HCT116 (cell line): ENCODE results near the gene ZBTB7C. TPM values are rescaled to one million over a fixed set of nuclear protein-coding genes. Genes with fewer than 3 reads are reported as not detected.

ENCODE experiments used
- ATAC-seq: fragments of 200-7000 bp; cut with Tn5 transposase; 2 replicates; pipeline ENCODE4 v1.9.1; 2020; ENCODE audit warnings: mild to moderate bottlenecking, moderate library complexity
- BruUV-seq: library from RNA; stranded (reverse); fragments of 400-500 nt; replicated peaks from 2 replicates; lab custom pipeline; 2021; lab: Mats Ljungman, UMichigan
- CTCF ChIA-PET: fragments of 300-600 bp; sonication (Branson Sonifier 250); formaldehyde crosslinking; loops from one replicate; lab custom pipeline; 2021; ENCODE audit warnings: antibody characterized with exemption; lab: Charles Lee
- POLR2A ChIA-PET: fragments of 300-600, 350-600 bp; sonication (Branson Sonifier 250); formaldehyde crosslinking; loops from one replicate; lab custom pipeline; 2021; ENCODE audit warnings: antibody characterized with exemption; lab: Charles Lee
- RAD21 ChIA-PET, 2 experiments: fragments of 300-600 bp; sonication (Branson Sonifier 250); formaldehyde crosslinking; loops; one replicate each; lab custom pipeline; 2023; ENCODE audit warnings: low total read pairs in 2 of 2; ENCODE audit not compliant: uncharacterized antibody in 2 of 2, unreplicated experiment in 2 of 2, low non-redundant PET in 1 of 2; lab: Charles Lee
- DNase-seq: peaks from one replicate; pipeline ENCODE4 v3.0.0-alpha.2; 2010; ENCODE audit warnings: low read depth, low spot score
- H2AFZ ChIP-seq: fragments of 200-600 bp; shearing (Covaris generic), sonication (generic); 2 replicates; pipeline ENCODE4 v1.6.1; 2017; ENCODE audit warnings: low read depth, mixed run types, mixed read lengths, antibody characterized with exemption, low read length; ENCODE audit not compliant: poor library complexity, severe bottlenecking
- H3K27ac ChIP-seq: 2 replicates; pipeline ENCODE4 v1.5.1; 2012; ENCODE audit warnings: low read depth, low read length
- H3K27me3 ChIP-seq: fragments of 200-600 bp; sonication (generic); 2 replicates; pipeline ENCODE4 v1.6.1; 2016; ENCODE audit warnings: mixed run types, low read length, mixed read lengths; ENCODE audit not compliant: insufficient read depth
- H3K36me3 ChIP-seq, 2 experiments: fragments of 200-500 bp in 1 of 2; fragments of 200-600 bp in 1 of 2; sonication (Bioruptor generic) in 1 of 2; sonication (generic) in 1 of 2; 2 replicates each; pipeline versions ENCODE4 v1.5.1 to v1.6.1; 2014 to 2016; ENCODE audit warnings: low read length in 2 of 2, inconsistent platforms in 1 of 2, mixed read lengths in 1 of 2, mixed run types in 1 of 2; ENCODE audit not compliant: insufficient read depth in 2 of 2, control insufficient read depth in 1 of 2
- H3K4me1 ChIP-seq, 2 experiments: fragments of 200-600 bp in 1 of 2; sonication (generic) in 1 of 2; 2 replicates each; pipeline versions ENCODE4 v1.5.1 to v1.6.1; 2012 to 2017; ENCODE audit warnings: low read length in 2 of 2, inconsistent platforms in 1 of 2, mild to moderate bottlenecking in 1 of 2, mixed read lengths in 1 of 2, mixed run types in 1 of 2, moderate library complexity in 1 of 2; ENCODE audit not compliant: insufficient read depth in 2 of 2, control insufficient read depth in 1 of 2
- H3K4me2 ChIP-seq: fragments of 200-600 bp; sonication (generic); 2 replicates; pipeline ENCODE4 v1.6.1; 2017; ENCODE audit warnings: mixed run types, low read length, mixed read lengths
- H3K4me3 ChIP-seq, 2 experiments: fragments of 200-600 bp in 1 of 2; sonication (generic) in 1 of 2; replicated peaks in 1 of 2; 2 replicates each; pipeline ENCODE4 v1.5.1; 2011 to 2016; ENCODE audit warnings: low read length in 2 of 2, control low read depth in 1 of 2, low read depth in 1 of 2, mild to moderate bottlenecking in 1 of 2, mixed read lengths in 1 of 2, mixed run types in 1 of 2
- H3K79me2 ChIP-seq: fragments of 200-600 bp; sonication (generic); 2 replicates; pipeline ENCODE4 v1.6.1; 2017; ENCODE audit warnings: mild to moderate bottlenecking, mixed run types, low read length, moderate library complexity, mixed read lengths; ENCODE audit not compliant: insufficient read depth
- H3K9ac ChIP-seq: fragments of 200-600 bp; sonication (generic); 2 replicates; pipeline ENCODE4 v1.6.1; 2016; ENCODE audit warnings: low read length, mixed read lengths
- H3K9me2 ChIP-seq: fragments of 200-600 bp; sonication (generic), shearing (Covaris generic); 2 replicates; pipeline ENCODE4 v1.6.1; 2017; ENCODE audit warnings: mixed run types, mild to moderate bottlenecking, moderate library complexity; ENCODE audit not compliant: insufficient read depth
- H3K9me3 ChIP-seq, 2 experiments: fragments of 200-500 bp in 1 of 2; fragments of 200-600 bp in 1 of 2; sonication (Bioruptor generic) in 1 of 2; sonication (generic) in 1 of 2; 2 replicates each; pipeline ENCODE4 v1.6.1; 2014 to 2017; ENCODE audit warnings: low read length in 2 of 2, mixed read lengths in 2 of 2, inconsistent platforms in 1 of 2, low read depth in 1 of 2, mild to moderate bottlenecking in 1 of 2, mixed run types in 1 of 2, moderate library complexity in 1 of 2; ENCODE audit not compliant: control insufficient read depth in 1 of 2, insufficient read depth in 1 of 2
- H4K20me1 ChIP-seq: fragments of 200-600 bp; sonication (generic), shearing (Covaris generic); 2 replicates; pipeline ENCODE4 v1.6.1; 2017; ENCODE audit warnings: mixed run types, mild to moderate bottlenecking, moderate library complexity; ENCODE audit not compliant: insufficient read depth
- ELF1 ChIP-seq: IDR thresholded peaks from 2 replicates; pipeline ENCODE4 v1.6.1; 2012; ENCODE audit warnings: low read depth, borderline replicate concordance
- EZH2 ChIP-seq: fragments of 200-600 bp; sonication (generic); IDR thresholded peaks from 2 replicates; pipeline ENCODE4 v1.6.1; 2017; ENCODE audit warnings: antibody characterized with exemption, mixed run types
- EZH2phosphoT487 ChIP-seq: fragments of 200-600 bp; IDR thresholded peaks from 2 replicates; pipeline ENCODE4 v1.6.1; 2018; ENCODE audit warnings: antibody characterized with exemption, borderline replicate concordance
- FOSL1 ChIP-seq: IDR thresholded peaks from 2 replicates; pipeline ENCODE4 v1.6.1; 2012; ENCODE audit warnings: low read depth
- JUND ChIP-seq: IDR thresholded peaks from 2 replicates; pipeline ENCODE4 v1.6.1; 2012
- POLR2A ChIP-seq: IDR thresholded peaks from 2 replicates; pipeline ENCODE4 v1.7.0; 2011; ENCODE audit warnings: borderline replicate concordance; ENCODE audit not compliant: insufficient read depth, insufficient read length; ENCODE audit errors: extremely low read depth
- RAD21 ChIP-seq: IDR thresholded peaks from 2 replicates; pipeline ENCODE4 v1.6.1; 2012; ENCODE audit warnings: low read depth, mild to moderate bottlenecking
- SP1 ChIP-seq: IDR thresholded peaks from 2 replicates; pipeline ENCODE4 v1.6.1; 2012; ENCODE audit warnings: low read depth
- SRF ChIP-seq: IDR thresholded peaks from 2 replicates; pipeline ENCODE4 v1.6.1; 2012; ENCODE audit warnings: low read depth
- TCF7L2 ChIP-seq: IDR thresholded peaks from 2 replicates; pipeline ENCODE4 v1.7.0; 2011; ENCODE audit warnings: borderline replicate concordance, inconsistent platforms; ENCODE audit not compliant: insufficient read depth, insufficient read length; ENCODE audit errors: extremely low read depth
- YY1 ChIP-seq: IDR thresholded peaks from 2 replicates; pipeline ENCODE4 v1.6.1; 2011; ENCODE audit warnings: low read length, low read depth, moderate library complexity, mild to moderate bottlenecking; ENCODE audit not compliant: insufficient replicate concordance; ENCODE audit errors: extremely low read depth
- ZFX ChIP-seq: fragments of 450-650 bp; IDR thresholded peaks from 2 replicates; pipeline ENCODE4 v1.6.1; 2017
- ZNF274 ChIP-seq: fragments of 200-500 bp; sonication (Bioruptor generic); IDR thresholded peaks from 2 replicates; pipeline ENCODE4 v1.6.1; 2014; ENCODE audit warnings: mild to moderate bottlenecking, low read depth, low read length, inconsistent platforms
- intact Hi-C: fragments of 100-400 bp; cut with micrococcal nuclease; formaldehyde crosslinking; loops from 2 replicates; pipeline ENCODE4 v1.10.0; 2022
- total RNA-seq: library from RNA; stranded (reverse); gene quantifications from one replicate; pipeline ENCODE4 v1.2.1, GENCODE V29; 2021; ENCODE audit not compliant: unreplicated experiment
- TF ChIP-seq, protein P1 (sequence below): IDR thresholded peaks from 2 replicates; pipeline ENCODE4 v1.6.1; 2012
- TF ChIP-seq, protein P2 (sequence below): IDR thresholded peaks from 2 replicates; pipeline ENCODE4 v1.6.1; 2012; ENCODE audit warnings: low read depth
- TF ChIP-seq, protein P3 (sequence below): IDR thresholded peaks from 2 replicates; pipeline ENCODE4 v1.6.1; 2011; ENCODE audit warnings: mild to moderate bottlenecking, low read length, moderate library complexity; ENCODE audit not compliant: insufficient replicate concordance; ENCODE audit errors: extremely low read depth

Gene ZBTB7C
- total RNA-seq, 1 experiment from 2014 or later = 0.37 TPM

DNA sequence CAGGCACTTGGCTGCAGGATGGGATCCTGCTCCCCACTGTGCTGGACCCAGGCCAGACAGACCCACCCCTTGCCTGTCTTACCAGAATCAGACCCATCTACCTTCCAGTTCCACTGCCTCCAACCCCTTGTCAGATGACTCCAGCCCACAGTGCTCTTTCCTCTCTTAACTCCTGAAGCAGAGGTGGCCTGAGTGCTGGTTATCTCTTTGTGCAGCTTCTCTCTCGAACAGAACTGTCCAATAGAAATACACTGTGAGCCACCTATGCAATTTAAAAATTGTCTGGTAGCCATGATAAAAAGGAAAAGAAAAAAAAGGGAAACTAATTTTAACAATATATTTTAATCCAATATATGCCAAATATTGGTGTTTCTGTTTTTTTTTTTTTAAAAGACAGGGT lies 318.5 kb downstream of the ZBTB7C start:
- TF ChIP-seq, protein P1, sequence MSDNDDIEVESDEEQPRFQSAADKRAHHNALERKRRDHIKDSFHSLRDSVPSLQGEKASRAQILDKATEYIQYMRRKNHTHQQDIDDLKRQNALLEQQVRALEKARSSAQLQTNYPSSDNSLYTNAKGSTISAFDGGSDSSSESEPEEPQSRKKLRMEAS = no peak
- TF ChIP-seq ZNF274 (no peak), EZH2phosphoT487 (no peak), ZFX (no peak), SP1 (no peak), JUND (no peak), YY1 (no peak), TCF7L2 (no peak), EZH2 (no peak), RAD21 (no peak), POLR2A (no peak), SRF (no peak), FOSL1 (no peak), ELF1 (no peak)
- TF ChIP-seq, protein P2, sequence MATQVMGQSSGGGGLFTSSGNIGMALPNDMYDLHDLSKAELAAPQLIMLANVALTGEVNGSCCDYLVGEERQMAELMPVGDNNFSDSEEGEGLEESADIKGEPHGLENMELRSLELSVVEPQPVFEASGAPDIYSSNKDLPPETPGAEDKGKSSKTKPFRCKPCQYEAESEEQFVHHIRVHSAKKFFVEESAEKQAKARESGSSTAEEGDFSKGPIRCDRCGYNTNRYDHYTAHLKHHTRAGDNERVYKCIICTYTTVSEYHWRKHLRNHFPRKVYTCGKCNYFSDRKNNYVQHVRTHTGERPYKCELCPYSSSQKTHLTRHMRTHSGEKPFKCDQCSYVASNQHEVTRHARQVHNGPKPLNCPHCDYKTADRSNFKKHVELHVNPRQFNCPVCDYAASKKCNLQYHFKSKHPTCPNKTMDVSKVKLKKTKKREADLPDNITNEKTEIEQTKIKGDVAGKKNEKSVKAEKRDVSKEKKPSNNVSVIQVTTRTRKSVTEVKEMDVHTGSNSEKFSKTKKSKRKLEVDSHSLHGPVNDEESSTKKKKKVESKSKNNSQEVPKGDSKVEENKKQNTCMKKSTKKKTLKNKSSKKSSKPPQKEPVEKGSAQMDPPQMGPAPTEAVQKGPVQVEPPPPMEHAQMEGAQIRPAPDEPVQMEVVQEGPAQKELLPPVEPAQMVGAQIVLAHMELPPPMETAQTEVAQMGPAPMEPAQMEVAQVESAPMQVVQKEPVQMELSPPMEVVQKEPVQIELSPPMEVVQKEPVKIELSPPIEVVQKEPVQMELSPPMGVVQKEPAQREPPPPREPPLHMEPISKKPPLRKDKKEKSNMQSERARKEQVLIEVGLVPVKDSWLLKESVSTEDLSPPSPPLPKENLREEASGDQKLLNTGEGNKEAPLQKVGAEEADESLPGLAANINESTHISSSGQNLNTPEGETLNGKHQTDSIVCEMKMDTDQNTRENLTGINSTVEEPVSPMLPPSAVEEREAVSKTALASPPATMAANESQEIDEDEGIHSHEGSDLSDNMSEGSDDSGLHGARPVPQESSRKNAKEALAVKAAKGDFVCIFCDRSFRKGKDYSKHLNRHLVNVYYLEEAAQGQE = no peak
- TF ChIP-seq, protein P3, sequence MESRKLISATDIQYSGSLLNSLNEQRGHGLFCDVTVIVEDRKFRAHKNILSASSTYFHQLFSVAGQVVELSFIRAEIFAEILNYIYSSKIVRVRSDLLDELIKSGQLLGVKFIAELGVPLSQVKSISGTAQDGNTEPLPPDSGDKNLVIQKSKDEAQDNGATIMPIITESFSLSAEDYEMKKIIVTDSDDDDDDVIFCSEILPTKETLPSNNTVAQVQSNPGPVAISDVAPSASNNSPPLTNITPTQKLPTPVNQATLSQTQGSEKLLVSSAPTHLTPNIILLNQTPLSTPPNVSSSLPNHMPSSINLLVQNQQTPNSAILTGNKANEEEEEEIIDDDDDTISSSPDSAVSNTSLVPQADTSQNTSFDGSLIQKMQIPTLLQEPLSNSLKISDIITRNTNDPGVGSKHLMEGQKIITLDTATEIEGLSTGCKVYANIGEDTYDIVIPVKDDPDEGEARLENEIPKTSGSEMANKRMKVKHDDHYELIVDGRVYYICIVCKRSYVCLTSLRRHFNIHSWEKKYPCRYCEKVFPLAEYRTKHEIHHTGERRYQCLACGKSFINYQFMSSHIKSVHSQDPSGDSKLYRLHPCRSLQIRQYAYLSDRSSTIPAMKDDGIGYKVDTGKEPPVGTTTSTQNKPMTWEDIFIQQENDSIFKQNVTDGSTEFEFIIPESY = no peak
- TF ChIP-seq, all 23 proteins: peak for 0
- Histone ChIP-seq H3K4me3 (no peak overlapping the region), H4K20me1 (no peaks in the 10 kb centered on the region), H3K4me1 (no peaks in the 10 kb centered on the region), H3K9me3 (no peaks in the 10 kb centered on the region), H3K36me3 (no peaks in the 10 kb centered on the region), H3K4me2 (no peak overlapping the region), H3K9ac (no peak overlapping the region), H3K9me2 (no peaks in the 10 kb centered on the region), H3K27me3 (no peaks in the 10 kb centered on the region; the same call in 1 of the 2 replicates), H2AFZ (no peak overlapping the region), H3K27ac (no peak overlapping the region), H3K79me2 (no peaks in the 10 kb centered on the region)
- POLR2A ChIA-PET = no interaction called here
- RAD21 ChIA-PET = no interaction called here
- DNase-seq (no peak), ATAC-seq (no peak)
- CTCF ChIA-PET = no interaction called here
- intact Hi-C loops = no loop called here
- BruUV-seq = no TSS peak
